ENCODE data around the gene PLEKHA7.

Gene PLEKHA7

DNA sequence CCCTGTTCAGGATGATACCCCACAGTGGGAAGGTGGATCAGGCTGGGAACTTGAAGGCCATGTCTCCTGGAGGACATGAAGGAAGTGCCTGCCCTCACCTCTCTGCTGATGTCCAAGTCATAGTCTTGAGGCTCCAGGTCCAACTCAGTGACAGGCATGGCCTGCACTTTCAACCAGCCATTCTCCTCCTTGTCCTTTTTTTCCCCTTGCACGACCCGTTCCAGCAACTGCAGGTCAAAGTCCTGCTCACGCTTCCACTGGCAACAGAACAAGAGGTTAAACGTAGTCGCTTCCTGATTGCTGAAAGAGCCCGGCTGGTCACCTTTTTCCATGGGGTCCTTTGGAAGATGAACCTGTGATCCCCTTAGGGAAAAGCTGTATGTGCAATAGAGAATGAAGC lies 228.1 kb downstream of the PLEKHA7 start:
- DNase-seq = no peak
- Mint-ChIP-seq H3K27me3 (ENCODE audit: low read depth, poor library complexity) (peaks cover 5% of the 10 kb centered on the region), H3K27ac (no peak overlapping the region), H3K4me3 (no peak overlapping the region), H3K36me3 (ENCODE audit: low read depth) (no peaks in the 10 kb centered on the region), H3K4me1 (peaks cover 30% of the 10 kb centered on the region), H3K9me3 (no peaks in the 10 kb centered on the region)
- TF ChIP-seq, protein P1, sequence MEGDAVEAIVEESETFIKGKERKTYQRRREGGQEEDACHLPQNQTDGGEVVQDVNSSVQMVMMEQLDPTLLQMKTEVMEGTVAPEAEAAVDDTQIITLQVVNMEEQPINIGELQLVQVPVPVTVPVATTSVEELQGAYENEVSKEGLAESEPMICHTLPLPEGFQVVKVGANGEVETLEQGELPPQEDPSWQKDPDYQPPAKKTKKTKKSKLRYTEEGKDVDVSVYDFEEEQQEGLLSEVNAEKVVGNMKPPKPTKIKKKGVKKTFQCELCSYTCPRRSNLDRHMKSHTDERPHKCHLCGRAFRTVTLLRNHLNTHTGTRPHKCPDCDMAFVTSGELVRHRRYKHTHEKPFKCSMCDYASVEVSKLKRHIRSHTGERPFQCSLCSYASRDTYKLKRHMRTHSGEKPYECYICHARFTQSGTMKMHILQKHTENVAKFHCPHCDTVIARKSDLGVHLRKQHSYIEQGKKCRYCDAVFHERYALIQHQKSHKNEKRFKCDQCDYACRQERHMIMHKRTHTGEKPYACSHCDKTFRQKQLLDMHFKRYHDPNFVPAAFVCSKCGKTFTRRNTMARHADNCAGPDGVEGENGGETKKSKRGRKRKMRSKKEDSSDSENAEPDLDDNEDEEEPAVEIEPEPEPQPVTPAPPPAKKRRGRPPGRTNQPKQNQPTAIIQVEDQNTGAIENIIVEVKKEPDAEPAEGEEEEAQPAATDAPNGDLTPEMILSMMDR (IDR thresholded peaks at IDR 0.05) = no peak

DNA sequence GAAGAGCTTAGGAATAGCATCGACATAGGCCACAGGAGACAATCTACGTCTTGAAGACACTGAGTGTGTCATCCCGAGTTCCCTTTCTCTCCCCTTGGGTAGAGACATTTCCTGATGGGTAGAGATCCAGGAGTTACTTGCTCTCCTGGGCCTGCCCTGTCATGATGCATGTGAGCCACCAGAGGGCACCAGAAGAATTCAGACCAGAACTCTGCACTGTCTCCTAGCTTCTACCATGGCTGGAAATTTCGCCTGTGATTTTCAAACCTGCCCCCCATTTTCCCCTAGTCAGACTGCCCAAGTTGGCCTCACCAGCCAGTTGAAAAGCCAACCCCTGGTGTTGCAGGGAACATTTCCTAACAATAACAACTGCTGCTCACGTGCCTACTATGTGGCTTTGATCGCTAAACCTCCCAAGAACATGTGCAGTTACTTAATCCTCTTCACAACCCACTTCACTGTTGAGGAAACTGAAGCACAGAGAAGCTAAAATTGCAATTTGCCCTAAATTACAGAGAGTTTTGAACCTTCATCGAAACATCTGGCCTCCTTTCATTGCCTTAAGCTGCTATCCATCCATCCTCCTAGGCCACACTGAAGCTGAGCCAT lies 228.6 kb downstream of the PLEKHA7 start:
- no peak overlapping the region for H3K4me3 Mint-ChIP-seq
- no peak overlapping the region for H3K27ac Mint-ChIP-seq
- no peaks in the 10 kb centered on the region for H3K36me3 Mint-ChIP-seq (ENCODE audit: low read depth)
- peaks cover 30% of the 10 kb centered on the region for H3K4me1 Mint-ChIP-seq
- H3K27me3 Mint-ChIP-seq (ENCODE audit: low read depth, poor library complexity) = peaks cover 5% of the 10 kb centered on the region
- DNase-seq = peak; percentile 75
- TF ChIP-seq, protein P1 (IDR thresholded peaks at IDR 0.05) = peak; percentile 86
- H3K9me3 Mint-ChIP-seq = no peaks in the 10 kb centered on the region

DNA sequence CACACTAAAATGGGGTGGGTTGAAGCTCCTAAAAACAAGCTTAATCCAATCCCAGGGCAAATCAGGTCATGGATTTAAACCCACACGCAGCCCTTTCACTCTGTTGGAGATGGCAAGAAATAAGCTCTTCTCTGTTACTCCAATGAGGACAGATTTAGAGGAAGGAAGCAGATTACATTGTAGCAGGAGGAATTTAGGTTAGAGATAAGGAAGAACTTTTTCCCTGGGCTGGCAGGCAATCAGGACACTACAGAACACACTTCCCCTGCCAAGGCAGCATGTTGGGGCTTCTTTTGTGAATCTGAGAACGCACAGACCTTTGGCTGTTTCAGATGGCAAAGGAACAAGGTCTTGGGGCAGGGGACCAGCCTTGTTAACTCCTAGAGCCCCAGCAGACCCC lies 229.5 kb downstream of the PLEKHA7 start:
- Mint-ChIP-seq H3K9me3 (no peaks in the 10 kb centered on the region), H3K36me3 (ENCODE audit: low read depth) (no peaks in the 10 kb centered on the region), H3K27ac (peak overlapping the region; percentile 19), H3K27me3 (ENCODE audit: low read depth, poor library complexity) (peaks cover 5% of the 10 kb centered on the region), H3K4me3 (no peak overlapping the region), H3K4me1 (peaks cover 30% of the 10 kb centered on the region)
- TF ChIP-seq, protein P1 (IDR thresholded peaks at IDR 0.05) = no peak
- no peak for DNase-seq

DNA sequence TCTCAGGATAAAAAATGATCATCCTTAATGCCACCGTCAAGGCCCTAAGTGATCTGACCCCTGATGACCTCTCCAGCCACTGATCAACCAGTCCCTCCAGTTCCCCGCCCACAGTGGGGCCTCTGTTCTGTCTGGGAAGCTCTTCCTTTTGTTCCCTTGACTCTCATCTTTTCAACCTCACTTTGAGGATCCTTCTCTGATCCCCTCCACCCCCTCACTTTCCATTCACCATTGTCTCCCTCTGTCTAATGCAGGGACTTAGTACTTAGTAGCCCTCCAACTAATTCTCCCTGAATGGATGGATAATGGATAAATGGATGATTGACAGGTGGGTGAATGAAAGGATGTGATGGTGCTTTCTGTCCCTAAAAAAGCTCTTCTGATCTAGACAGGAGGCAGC lies 230.1 kb downstream of the PLEKHA7 start:
- no peak overlapping the region for H3K4me3 Mint-ChIP-seq
- H3K27me3 Mint-ChIP-seq (ENCODE audit: low read depth, poor library complexity) = peaks cover 5% of the 10 kb centered on the region

DNA sequence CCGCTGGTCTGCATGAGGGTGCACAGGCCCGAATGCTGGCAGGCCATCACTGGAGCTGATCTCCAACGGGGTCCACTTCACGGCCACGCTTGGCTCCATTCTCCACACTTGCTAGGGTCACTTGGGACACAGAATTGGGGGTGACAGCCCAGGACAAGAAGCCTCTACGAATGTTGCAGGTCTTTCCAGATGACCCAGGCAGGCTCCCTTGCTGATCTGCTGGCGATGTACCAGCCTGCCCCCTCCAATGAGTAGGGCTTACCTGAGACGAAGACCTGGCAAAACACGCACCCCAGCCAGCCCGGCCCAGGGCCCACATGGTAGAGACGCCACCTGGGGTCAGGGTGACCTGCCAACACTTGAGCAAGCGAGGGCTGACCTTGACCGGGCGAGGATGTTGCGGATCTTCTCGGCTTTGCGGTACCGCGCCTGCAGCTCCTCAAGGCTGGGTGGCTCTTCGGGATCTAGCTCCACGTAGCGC lies 230.9 kb downstream of the PLEKHA7 start:
- Mint-ChIP-seq H3K36me3 (ENCODE audit: low read depth) (no peaks in the 10 kb centered on the region), H3K9me3 (no peaks in the 10 kb centered on the region), H3K27me3 (ENCODE audit: low read depth, poor library complexity) (peaks cover 5% of the 10 kb centered on the region), H3K4me1 (peaks cover 34% of the 10 kb centered on the region), H3K4me3 (no peak overlapping the region), H3K27ac (peak overlapping the region; percentile 61)
- TF ChIP-seq, protein P1 (IDR thresholded peaks at IDR 0.05) = no peak
- DNase-seq = no peak

More for the DNA sequence above, 230.1 kb downstream of the PLEKHA7 start:
- H3K4me1 Mint-ChIP-seq = peaks cover 33% of the 10 kb centered on the region
- peak overlapping the region; percentile 61 for H3K27ac Mint-ChIP-seq
- H3K36me3 Mint-ChIP-seq (ENCODE audit: low read depth) = no peaks in the 10 kb centered on the region
- DNase-seq = no peak
- TF ChIP-seq, protein P1 (IDR thresholded peaks at IDR 0.05) = no peak
- no peaks in the 10 kb centered on the region for H3K9me3 Mint-ChIP-seq
